ENCODE data around the gene ABCF1.
A peak's percentile ranks its signal among the peaks of the same experiment; 100 is the strongest.

The ABCF1 gene

DNA sequence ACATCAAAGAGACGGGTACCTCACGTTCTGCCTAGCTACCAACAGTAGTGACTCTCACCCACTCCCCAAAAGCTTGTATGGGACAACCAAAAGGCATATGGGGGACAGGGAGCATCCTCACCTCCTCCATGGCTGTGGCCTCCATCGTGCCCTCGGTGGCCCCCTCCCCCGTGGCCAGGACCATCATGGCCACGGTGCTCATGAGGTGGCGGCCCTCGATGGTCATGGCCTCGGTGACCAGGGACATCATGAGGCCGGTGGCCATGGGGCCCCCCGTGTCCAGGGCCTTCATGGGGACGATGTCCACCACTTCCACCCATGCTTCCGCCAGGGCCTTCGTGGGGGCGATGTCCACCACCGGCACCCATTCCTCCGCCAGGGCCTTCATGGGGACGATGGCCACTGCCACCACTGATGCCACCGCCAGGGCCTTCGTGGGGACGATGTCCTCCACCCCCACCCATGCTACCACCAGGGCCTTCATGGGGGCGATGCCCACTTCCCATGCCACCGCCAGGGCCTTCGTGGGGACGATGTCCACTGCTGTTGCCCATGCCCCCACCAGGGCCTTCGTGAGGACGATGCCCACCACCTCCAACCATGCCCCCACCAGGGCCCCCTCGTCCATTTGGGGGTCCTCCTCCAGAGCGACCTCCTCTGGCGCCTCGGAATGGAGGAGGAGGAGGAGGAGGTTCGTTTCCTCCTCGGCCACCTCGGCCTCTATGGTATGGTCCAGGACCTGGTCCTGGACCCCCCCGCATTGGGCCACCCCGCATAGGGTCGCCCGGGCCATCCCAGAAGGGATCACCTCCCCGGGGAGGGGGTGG lies 30.8 kb downstream of the ABCF1 start:
- DNase-seq (ENCODE audit: low spot score), result no peak

DNA sequence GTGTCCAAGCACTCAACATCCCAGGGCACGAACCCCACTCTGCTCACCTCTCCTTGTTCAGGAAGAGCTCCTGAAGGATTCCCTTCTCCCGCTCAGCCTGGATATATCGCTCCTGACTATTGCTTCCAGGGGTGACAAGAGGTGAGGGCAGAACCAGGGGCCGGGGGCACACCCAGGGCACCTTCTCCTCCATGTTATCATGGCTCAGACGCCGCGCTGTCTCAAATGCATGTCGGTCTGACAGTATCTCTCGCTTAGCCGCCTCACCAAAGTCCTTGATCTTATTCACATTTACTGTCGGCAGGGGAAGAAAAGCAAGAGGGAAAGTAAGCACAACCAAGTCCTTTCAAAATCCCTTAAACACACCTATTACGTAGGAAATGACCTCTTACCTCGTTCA lies 32.7 kb downstream of the ABCF1 start:
- no peak for DNase-seq (ENCODE audit: low spot score)

DNA sequence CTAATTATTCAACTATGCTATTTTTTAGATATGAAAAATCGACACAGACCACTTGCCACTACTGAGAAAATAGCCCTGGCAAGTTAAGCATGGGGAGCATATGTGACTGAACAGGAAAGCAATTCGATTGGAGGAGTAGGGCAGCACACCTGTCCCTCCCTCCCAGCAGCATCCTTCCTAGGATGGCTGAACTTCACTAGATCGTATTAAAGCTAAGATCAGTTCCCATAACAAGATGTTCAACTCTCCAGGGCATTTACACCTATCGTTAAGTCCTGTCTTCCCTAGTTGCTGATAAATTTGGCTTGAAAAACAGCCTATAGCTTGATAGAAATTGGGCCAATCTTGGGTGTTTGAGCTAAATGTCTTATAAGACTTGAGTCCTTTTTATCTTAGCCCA lies 38.8 kb downstream of the ABCF1 start:
- DNase-seq (ENCODE audit: low spot score), result no peak

GRCh38 chr6:30611150-30611855 lies 40.1 kb downstream of the ABCF1 start:
- no peak for DNase-seq (ENCODE audit: low spot score)

GRCh38 chr6:30611856-30612194 lies 40.6 kb downstream of the ABCF1 start:
- no peak for DNase-seq (ENCODE audit: low spot score)

GRCh38 chr6:30612213-30612612 lies 41.0 kb downstream of the ABCF1 start:
- DNase-seq (ENCODE audit: low spot score), result no peak

DNA sequence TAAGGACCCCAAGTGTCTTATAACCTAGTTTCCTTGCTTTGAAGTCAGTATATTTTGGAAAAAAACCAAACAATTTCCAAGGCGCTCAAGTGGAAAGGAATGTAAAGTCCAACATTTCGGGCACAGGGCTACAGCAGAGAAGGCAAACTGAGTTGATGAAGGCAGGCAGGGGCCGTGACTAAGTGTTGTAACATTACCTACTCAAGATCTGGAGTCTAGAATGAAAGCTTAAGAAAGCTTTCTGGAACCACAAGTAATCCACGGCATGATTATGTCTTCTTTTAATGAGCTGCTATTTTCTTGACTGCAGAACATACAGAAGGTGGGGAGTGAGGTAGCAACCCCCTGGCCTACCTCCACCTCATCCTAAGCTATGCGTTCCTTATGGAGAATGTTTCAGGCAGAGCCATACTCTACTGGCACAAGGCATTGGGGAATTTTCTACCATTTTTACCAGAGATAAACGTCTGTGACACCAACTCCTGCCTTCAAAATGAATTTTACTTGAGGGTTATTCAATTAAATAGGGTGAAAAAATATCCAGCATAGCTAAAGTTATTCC lies 41.5 kb downstream of the ABCF1 start:
- DNase-seq (ENCODE audit: low spot score), result no peak

GRCh38 chr6:30613251-30614043 lies 42.2 kb downstream of the ABCF1 start:
- no peak for DNase-seq (ENCODE audit: low spot score)

DNA sequence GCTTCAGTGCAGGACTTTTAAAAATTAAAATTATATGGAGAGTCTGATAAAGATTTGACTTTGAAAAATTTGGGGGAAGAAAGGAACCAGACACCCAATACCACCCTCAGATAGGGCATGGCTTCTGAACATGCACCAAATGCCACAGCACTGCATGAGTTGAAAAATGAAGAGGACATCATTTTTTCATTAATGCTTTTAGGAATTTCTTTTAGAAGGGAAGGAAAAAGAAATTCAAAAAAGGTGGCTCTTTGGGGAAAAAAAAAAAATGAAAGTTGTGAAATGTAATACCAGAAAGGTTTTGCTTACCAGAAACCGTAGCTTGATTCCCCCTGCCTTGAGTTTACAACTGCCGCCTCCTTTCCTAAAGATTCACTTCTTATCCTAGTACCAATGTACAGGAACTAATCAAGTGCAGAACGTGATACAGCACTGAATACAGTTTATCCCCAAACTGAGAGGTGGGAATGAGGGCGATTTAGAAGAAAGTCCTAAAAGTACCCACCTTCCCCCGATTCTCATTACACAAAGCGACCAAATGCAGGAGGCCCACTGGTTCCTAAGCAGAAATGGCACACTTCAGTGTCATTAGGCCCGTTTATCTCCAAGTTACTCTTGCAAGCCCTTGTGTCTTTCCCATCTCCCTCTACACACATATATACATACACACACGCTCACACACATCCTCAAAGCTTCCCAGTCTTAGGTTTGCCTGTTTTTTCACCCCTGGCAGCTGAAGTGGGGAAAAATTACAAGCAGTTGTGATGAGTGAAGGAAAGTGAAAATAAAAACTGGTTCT lies 43.0 kb downstream of the ABCF1 start:
- DNase-seq (ENCODE audit: low spot score), result no peak

DNA sequence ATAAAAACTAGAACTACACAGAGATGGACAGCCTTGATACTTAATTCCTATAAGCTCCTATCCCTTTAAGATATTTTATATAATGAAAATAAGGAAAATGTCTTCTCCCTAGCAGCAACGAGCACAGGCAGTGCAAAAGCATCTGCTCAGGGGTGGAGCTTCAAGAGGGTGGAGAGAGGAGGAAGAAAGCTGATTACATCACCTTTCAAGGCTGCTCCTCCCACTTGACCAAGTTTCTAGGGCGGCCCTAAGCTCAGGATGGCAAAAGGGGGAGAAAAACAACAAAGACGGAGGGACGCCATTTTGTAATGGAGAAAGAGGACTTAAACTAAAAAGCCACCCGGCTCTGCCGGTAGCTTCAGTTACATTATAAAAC lies 43.6 kb downstream of the ABCF1 start:
- peak; percentile 94 for DNase-seq (ENCODE audit: low spot score)

DNA sequence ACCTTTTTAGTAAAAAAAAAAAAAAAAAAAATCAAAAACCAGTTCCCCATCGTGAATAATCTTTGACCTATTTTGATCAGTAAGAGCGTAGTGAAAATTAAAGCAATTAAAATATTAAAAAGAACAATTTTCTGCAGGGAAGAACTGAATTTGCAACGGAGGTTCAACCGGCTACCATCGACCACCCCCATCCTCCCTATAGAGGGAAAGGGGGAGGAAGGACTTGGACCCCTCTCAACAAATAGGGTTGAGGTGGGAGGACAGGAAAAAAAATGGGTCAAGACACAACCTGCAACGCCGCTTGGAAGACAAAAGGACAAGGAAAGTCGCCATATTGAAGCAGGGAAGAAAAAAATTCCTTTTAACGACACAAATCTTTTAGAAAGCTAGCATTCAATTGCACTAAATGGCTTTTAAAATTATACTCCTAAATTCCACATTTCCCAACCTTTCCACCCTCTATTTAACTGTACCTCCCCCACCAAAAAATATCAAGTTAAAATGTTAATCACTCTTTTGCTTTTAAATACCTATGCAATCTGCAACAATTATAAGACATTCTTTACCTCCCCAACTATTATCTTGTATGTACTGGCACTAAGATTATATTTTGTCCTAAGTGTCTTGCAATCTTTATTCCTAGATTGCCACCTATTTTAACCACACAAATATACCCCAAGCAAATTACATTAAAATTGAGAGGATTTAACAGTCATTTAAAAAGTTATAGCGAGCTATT lies 44.1 kb downstream of the ABCF1 start:
- DNase-seq (ENCODE audit: low spot score), result peak; percentile 63

GRCh38 chr6:30615958-30616810 lies 44.9 kb downstream of the ABCF1 start:
- peak; percentile 40 for DNase-seq (ENCODE audit: low spot score)

- peak; percentile 100 for DNase-seq (ENCODE audit: low spot score)
These were observed 45.7 kb downstream of the ABCF1 start, which contains the start of gene PPP1R10 for GRCh38 chr6:30616811-30617564. TSS of gene PPP1R10 (minus strand) at chr6:30617243. CDS start at chr6:30609944, 7,299 bp downstream.

DNA sequence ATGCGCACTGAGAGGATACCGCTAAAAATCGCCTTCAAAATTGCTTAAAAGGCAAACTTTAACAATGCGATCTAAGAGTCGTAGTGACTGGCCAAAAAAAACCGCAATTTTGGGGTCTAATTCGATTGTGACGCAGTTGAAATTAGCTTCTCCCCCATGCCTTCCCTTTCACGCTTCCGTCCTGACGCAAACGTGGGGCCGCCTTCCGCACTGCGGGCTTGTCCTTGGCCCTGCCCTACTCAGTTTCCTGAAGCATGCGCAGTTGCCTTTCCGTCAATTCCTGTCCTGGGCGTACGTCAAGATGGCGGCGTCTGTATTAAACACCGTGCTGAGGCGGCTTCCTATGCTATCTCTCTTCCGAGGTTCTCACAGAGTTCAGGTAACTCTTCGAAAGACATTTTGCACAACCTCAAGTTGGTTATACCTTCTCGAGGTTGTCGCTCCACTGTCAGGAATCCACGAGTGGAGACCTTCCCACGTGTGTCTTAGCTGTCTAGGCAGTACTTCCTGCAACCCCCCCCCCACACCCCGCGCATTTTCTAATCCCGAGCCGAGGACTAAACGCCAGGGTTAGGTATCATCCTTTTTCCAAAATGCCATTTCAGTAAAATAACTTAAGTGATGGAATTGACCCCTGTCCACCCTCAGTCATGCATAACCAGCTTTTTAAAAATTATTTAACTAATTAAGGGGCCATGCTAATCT lies 46.5 kb downstream of the ABCF1 start, which contains the start of gene MRPS18B:
Gene MRPS18B, plus strand, starts transcription at position 276 of the 705 bp plus-strand sequence. Its CDS starts 26 bp downstream, at position 302.
- peak; percentile 98 for DNase-seq (ENCODE audit: low spot score)

GRCh38 chr6:30618270-30618797 lies 47.1 kb downstream of the ABCF1 start:
- no peak for DNase-seq (ENCODE audit: low spot score)

DNA sequence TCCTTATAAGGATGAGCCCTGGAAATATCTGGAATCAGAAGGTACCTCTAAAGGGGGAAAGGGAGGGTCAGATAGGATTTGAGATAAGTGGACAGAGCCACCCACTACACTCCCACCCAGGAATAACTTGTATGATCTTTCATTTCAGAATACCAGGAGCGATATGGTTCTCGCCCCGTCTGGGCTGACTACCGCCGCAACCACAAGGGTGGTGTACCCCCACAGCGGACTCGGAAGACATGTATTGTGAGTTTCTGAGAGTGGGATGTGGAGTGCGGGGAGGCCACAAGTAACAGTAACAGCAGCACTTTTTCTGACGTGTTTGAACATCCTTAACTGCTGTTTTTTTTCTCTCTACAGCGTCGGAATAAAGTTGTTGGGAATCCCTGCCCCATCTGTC lies 48.3 kb downstream of the ABCF1 start:
- no peak for DNase-seq (ENCODE audit: low spot score)

DNA sequence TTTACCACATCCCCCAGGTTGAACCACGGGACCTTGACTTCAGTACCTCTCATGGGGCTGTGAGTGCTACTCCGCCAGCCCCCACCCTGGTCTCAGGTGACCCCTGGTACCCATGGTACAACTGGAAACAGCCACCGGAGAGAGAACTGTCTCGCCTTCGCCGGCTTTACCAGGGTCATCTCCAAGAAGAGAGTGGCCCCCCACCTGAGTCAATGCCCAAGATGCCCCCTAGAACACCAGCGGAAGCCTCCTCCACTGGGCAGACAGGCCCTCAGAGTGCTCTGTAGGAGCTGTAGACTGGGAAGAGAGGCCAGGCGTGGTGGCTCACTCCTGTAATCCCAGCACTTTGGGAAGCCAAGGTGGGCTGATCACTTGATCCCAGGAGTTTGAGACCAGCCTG lies 54.3 kb downstream of the ABCF1 start:
- no peak for DNase-seq (ENCODE audit: low spot score)

Measured in activated CD4-positive, alpha-beta T cell treated with anti-CD3 and anti-CD28 coated beads, Interleukin-2, Interleukin-4, amounts not matched to agents 100 ng/mL and 50 ng/mL, durations not matched to agents 16 hours and 8 hours (primary cell).